Measurements from ENCODE around the gene DPEP1. TPM values are rescaled to one million over a fixed set of nuclear protein-coding genes. Genes with fewer than 3 reads are reported as not detected.
"Not testable (repeated sequence)": the region's sequence is repeated elsewhere in the genome, so short reads cannot be mapped to it uniquely, and the experiment has no call there.

DPEP1 gene
- total and polyA plus RNA-seq, 8 donors, result 0.31 to 10.4 (median 6.9) TPM

- Histone ChIP-seq H3K9me3 (no peaks in the 10 kb centered on the region), H3K4me1 (peaks cover 9 to 32% of the 10 kb centered on the region in 2 donors), H3K27me3 (peaks cover 0 to 34% of the 10 kb centered on the region in 2 donors), H3K27ac (no peak overlapping the region), H3K4me3 (no peak overlapping the region), H3K36me3 (peaks cover 0 to 23% of the 10 kb centered on the region in 2 donors)
- DNase-seq (no peak), ATAC-seq (no peak)
- intact Hi-C loops (cut with DNase I), result no loop called here
- TF ChIP-seq CTCF (IDR thresholded peaks at IDR 0.05), result no peak
These were observed 45.5 kb upstream of the DPEP1 start for GRCh38 chr16:89567656-89568594.

- DNase-seq, result no peak
- Histone ChIP-seq H3K4me3 (no peak overlapping the region), H3K36me3 (peaks cover 0 to 5% of the 10 kb centered on the region in 2 donors), H3K27me3 (peaks cover 8 to 52% of the 10 kb centered on the region in 2 donors), H3K4me1 (peaks cover 12 to 21% of the 10 kb centered on the region in 2 donors), H3K9me3 (no peaks in the 10 kb centered on the region), H3K27ac (no peak overlapping the region)
- no peak for TF ChIP-seq CTCF (IDR thresholded peaks at IDR 0.05)
- ATAC-seq, result no peak
- intact Hi-C loops (cut with DNase I), result no loop called here
These were observed 43.7 kb upstream of the DPEP1 start for GRCh38 chr16:89569506-89570341.

- no peak overlapping the region for H3K27ac ChIP-seq
- H3K27me3 ChIP-seq, result peaks cover 15 to 59% of the 10 kb centered on the region in 2 donors
- ATAC-seq, result no peak
- no peak overlapping the region for H3K4me3 ChIP-seq
- intact Hi-C loops (cut with DNase I), result no loop called here
- peaks cover 14 to 21% of the 10 kb centered on the region in 2 donors for H3K4me1 ChIP-seq
- TF ChIP-seq CTCF (IDR thresholded peaks at IDR 0.05), result no peak
- no peak for DNase-seq
- peaks cover 0 to 3% of the 10 kb centered on the region in 2 donors for H3K36me3 ChIP-seq
- H3K9me3 ChIP-seq, result no peaks in the 10 kb centered on the region
These were observed 43.0 kb upstream of the DPEP1 start for GRCh38 chr16:89570342-89570923.

GRCh38 chr16:89570983-89571598, 42.4 kb upstream of the DPEP1 start:
- ATAC-seq; DNase-seq; H3K9me3 ChIP-seq; H3K4me3 ChIP-seq; H3K27ac ChIP-seq; intact Hi-C loops (cut with DNase I); H3K36me3 ChIP-seq: not testable (repeated sequence)
- Histone ChIP-seq H3K27me3 (peaks cover 16 to 66% of the 10 kb centered on the region in 2 donors), H3K4me1 (peaks cover 7 to 20% of the 10 kb centered on the region in 2 donors)

- Histone ChIP-seq H3K4me3 (no peak overlapping the region), H3K27me3 (peaks cover 22 to 72% of the 10 kb centered on the region in 2 donors), H3K9me3 (no peaks in the 10 kb centered on the region), H3K27ac (no peak overlapping the region), H3K4me1 (peaks cover 7 to 19% of the 10 kb centered on the region in 2 donors), H3K36me3 (peaks cover 0 to 3% of the 10 kb centered on the region in 2 donors)
- ATAC-seq (no peak), DNase-seq (no peak)
- intact Hi-C loops (cut with DNase I), result no loop called here
- no peak for TF ChIP-seq CTCF (IDR thresholded peaks at IDR 0.05)
These were observed 41.8 kb upstream of the DPEP1 start for GRCh38 chr16:89571636-89572035.
